Heart left ventricle (tissue), 16 donors: ENCODE measurements around the gene PRR5. TPM values are rescaled to one million over a fixed set of nuclear protein-coding genes. Genes with fewer than 3 reads are reported as not detected.

Experiments
- ATAC-seq, 4 donors: fragments of 200-7000 bp; cut with Tn5 transposase; one replicate each; pipeline ENCODE4 v1.9.1; 2020 to 2022; ENCODE audit warnings: moderate library complexity in 4 of 4, mild to moderate bottlenecking in 3 of 4, moderate number of reproducible peaks in 1 of 4
- DNase-seq, 5 donors: peaks; one replicate each; pipeline ENCODE4 v3.0.0-alpha.2; 2020
- H3K27ac ChIP-seq, 12 donors: fragments of 200-600 bp; sonication (generic) in 4 of 12; one replicate each; pipeline versions ENCODE4 v1.5.0 to v1.8.0; 2016 to 2022; ENCODE audit warnings: mild to moderate bottlenecking in 2 of 12
- H3K27me3 ChIP-seq, 9 donors: fragments of 200-600 bp; sonication (generic) in 2 of 9; one replicate each; pipeline versions ENCODE4 v1.5.1 to v1.8.0; 2016 to 2022; ENCODE audit warnings: mild to moderate bottlenecking in 3 of 9
- H3K36me3 ChIP-seq, 9 donors: fragments of 200-600 bp; sonication (generic) in 2 of 9; one replicate each; pipeline versions ENCODE4 v1.5.0 to v1.8.0; 2018 to 2022; ENCODE audit warnings: mild to moderate bottlenecking in 2 of 9
- H3K4me1 ChIP-seq, 12 donors: fragments of 200-600 bp; sonication (generic) in 4 of 12; one replicate each; pipeline versions ENCODE4 v1.5.0 to v1.8.0; 2016 to 2022; ENCODE audit warnings: mild to moderate bottlenecking in 3 of 12
- H3K4me3 ChIP-seq, 12 donors: fragments of 200-600 bp; sonication (generic) in 4 of 12; one replicate each; pipeline versions ENCODE4 v1.5.0 to v1.8.0; 2017 to 2022; ENCODE audit warnings: mild to moderate bottlenecking in 9 of 12, moderate library complexity in 4 of 12
- H3K9me3 ChIP-seq, 12 donors: fragments of 200-600 bp; sonication (generic) in 4 of 12; one replicate each; pipeline versions ENCODE4 v1.5.0 to v1.8.0; 2016 to 2022; ENCODE audit warnings: mild to moderate bottlenecking in 1 of 12
- POLR2A ChIP-seq, 2 donors: fragments of 450-650 bp; IDR thresholded peaks; one replicate each; pipeline ENCODE4 v1.6.1; 2017; ENCODE audit warnings: antibody characterized with exemption in 2 of 2, mild to moderate bottlenecking in 2 of 2, moderate library complexity in 2 of 2
- WGBS, 4 donors: extraction: QIAGEN DNeasy Blood & Tissue Kit in 2 of 4; methylation state at CpG; one replicate each; pipeline versions ENCODE4 v1.1.5 to v1.1.7; 2013 to 2018; 5-methylcytosine and 5-hydroxymethylcytosine counted together
- intact Hi-C, 10 donors: fragments of 100-400 bp; cut with DNase I; formaldehyde crosslinking; loops; one replicate each; pipeline versions ENCODE4 v1.11.1 to v1.14.2; 2022
- polyA plus RNA-seq, 2 donors: library from polyadenylated mRNA; stranded (reverse); fragments of 200-250 nt; gene quantifications; one replicate each; pipeline ENCODE4 v1.2.3, GENCODE V29; 2013
- total RNA-seq, 9 donors: library from RNA; depleted of rRNA in 2 of 9; stranded (reverse); fragments of >200 nt in 2 of 9; fragmentation: NEBNext Ultra II Directional in 3 of 9; extraction: Animal tissue kit (Norgen Biotek cat#: 25700) in 3 of 9; gene quantifications; one replicate each; pipeline versions ENCODE4 v1.1.0 to v1.2.4, GENCODE V29; 2016 to 2023
- TF ChIP-seq, protein P1 (sequence below), 12 donors: fragments of 200-600 bp; sonication (generic) in 4 of 12; IDR thresholded peaks; one replicate each; pipeline versions ENCODE4 v1.5.0 to v1.8.0; 2018 to 2022; ENCODE audit warnings: antibody characterized with exemption in 12 of 12, mild to moderate bottlenecking in 5 of 12
- donor health status: ischemic (EF 13 %, LVEDD 7.1; RV severe dilation, severe dysfunction).
- donor health status: healthy with polysubstance abuse.
- donor health status: DM: no; HTN: yes; CAD: no.
- donor health status: DM: no; HTN: no; CAD: no.
- donor health status: ischemic (EF 25% LVEDD 6.9; RV normal size, moderate dysfunction).
- donor health status: ischemic (EF 25% LVEDD 5.7; RV mildly dilated, moderate dysfunction).
- donor health status: healthy.
- donor health status: DM: yes; HTN: yes; CAD: no.
- donor health status: ischemic (EF 35%, LVEDD 5.7; RV mildly dilated, moderate dysfunction).
- donor health status: nonischemic (EF 11% LVEDD 7.7; RV severe dilation, severe dysfunction).
- donor health status: DM: yes; HTN: yes; CAD: no.
- donor health status: PGD.
- donor health status: ischemic (EF 29% LVEDD 5.4; RV normal size, mild dysfunction).
- donor health status: nonischemic (EF 23%, LVEDD 6.1; RV moderate dilation, normal function).

Gene PRR5
- total and polyA plus RNA-seq, 11 donors = 1.6 to 9.5 (median 2.2) TPM

DNA sequence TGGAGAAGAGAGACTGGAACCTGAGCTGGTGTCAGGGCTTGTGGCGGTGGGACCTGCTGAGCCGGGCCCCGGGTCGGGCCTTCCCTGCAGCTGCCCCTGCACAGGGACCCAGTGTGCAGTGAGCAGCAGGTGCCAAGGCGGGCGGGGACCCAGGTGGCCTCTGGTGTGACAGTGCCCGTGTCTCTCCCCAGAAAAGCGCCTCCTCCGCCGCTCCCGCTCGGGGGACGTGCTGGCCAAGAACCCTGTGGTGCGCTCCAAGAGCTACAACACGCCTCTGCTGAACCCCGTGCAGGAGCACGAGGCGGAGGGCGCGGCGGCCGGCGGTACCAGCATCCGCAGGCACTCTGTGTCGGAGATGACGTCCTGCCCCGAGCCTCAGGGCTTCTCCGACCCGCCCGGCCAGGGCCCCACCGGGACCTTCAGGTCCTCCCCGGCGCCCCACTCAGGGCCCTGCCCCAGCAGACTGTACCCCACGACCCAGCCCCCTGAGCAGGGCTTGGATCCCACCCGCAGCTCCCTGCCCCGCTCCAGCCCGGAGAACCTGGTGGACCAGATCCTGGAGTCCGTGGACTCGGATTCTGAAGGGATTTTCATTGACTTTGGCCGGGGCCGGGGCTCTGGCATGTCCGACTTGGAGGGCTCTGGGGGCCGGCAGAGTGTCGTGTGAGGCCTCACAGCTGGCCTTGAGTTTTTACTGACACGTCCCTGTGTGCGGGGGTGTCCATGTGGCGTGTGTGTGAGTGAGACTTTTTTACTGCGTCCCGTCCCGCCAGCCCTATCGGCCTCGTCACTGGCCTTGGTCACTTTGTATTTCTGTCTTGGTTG lies 34.8 kb downstream of the PRR5 start:
- H3K4me3 ChIP-seq = no peak overlapping the region
- peak in 2 of 4 donors; percentile 25 to 35 for ATAC-seq
- peaks cover 0 to 32% (median 17%) of the 10 kb centered on the region in 9 donors for H3K27me3 ChIP-seq
- H3K9me3 ChIP-seq = no peaks in the 10 kb centered on the region
- WGBS, 4 donors = 50 to 67% (median 57%) methylated on average over 30 to 52 of the region's 52 CpGs
- intact Hi-C loops = loop anchor here in 6 of 10 donors (1.0 to 2.0 kb wide), 2 partner anchors 39 to 40 kb away; no protein-coding TSS in a partner anchor
- DNase-seq = peak in 2 of 5 donors; percentile 22 to 57
- TF ChIP-seq POLR2A (IDR thresholded peaks at IDR 0.05) = no peak
- TF ChIP-seq, protein P1, sequence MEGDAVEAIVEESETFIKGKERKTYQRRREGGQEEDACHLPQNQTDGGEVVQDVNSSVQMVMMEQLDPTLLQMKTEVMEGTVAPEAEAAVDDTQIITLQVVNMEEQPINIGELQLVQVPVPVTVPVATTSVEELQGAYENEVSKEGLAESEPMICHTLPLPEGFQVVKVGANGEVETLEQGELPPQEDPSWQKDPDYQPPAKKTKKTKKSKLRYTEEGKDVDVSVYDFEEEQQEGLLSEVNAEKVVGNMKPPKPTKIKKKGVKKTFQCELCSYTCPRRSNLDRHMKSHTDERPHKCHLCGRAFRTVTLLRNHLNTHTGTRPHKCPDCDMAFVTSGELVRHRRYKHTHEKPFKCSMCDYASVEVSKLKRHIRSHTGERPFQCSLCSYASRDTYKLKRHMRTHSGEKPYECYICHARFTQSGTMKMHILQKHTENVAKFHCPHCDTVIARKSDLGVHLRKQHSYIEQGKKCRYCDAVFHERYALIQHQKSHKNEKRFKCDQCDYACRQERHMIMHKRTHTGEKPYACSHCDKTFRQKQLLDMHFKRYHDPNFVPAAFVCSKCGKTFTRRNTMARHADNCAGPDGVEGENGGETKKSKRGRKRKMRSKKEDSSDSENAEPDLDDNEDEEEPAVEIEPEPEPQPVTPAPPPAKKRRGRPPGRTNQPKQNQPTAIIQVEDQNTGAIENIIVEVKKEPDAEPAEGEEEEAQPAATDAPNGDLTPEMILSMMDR (IDR thresholded peaks at IDR 0.05) = no peak
- H3K27ac ChIP-seq = no peak overlapping the region
- peaks cover 0 to 11% (median 0%) of the 10 kb centered on the region in 12 donors for H3K4me1 ChIP-seq
- H3K36me3 ChIP-seq = no peaks in the 10 kb centered on the region

DNA sequence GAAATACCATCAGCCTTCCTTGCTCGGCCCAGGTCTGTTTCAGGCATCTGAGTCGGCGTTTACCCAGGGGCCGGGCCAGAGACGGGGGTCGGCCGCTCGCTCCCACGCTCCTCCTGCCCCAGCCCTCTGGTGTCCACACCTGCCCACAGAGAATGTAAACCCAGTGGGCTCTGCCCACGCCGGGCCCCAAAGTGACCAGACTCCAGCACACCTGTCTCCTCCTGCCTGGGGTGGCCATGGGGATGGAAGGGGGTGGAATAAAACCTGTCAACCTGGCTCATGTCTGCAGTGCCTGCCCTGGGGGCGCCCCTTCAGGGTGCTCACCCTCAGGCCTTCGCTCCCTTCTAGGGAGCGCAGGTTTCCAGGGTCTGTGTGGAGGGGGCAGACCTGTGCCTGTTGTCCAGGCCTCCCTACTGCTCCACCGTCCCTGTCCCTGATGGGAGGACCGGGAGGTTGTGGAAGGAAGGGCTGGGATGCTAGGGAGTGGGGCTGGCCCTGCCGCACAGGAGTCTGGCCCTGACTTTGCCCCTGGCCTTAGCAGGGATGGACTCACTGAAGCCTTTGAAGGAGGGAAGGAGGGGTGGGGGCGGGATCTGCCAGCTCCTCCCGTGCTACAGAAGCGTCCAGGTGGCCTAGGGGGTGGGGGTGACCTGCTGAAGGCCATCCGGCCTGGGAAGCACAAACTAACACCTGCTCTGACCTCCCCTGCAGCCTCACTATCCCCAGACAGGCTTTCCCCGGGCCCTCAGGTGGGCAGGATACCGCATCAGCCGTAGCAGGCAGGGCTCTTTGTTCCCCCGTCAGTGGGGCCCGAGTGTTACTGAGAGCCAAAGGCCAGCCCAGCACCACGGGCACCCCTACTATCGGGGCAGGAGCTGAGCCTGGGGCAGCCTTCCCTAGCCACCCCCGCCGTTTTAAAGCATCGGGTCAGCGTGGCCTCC lies 35.7 kb downstream of the PRR5 start:
- Histone ChIP-seq H3K4me3 (no peak overlapping the region), H3K4me1 (peaks cover 0 to 11% (median 0%) of the 10 kb centered on the region in 12 donors), H3K9me3 (no peaks in the 10 kb centered on the region), H3K27me3 (peaks cover 0 to 32% (median 17%) of the 10 kb centered on the region in 9 donors), H3K36me3 (no peaks in the 10 kb centered on the region), H3K27ac (no peak overlapping the region)
- DNase-seq = peak in 1 of 5 donors; percentile 25
- intact Hi-C loops = loop anchor here in 2 of 10 donors (2.0 kb wide), 1 partner anchor 41 kb away; no protein-coding TSS in a partner anchor
- no peak for ATAC-seq
- 45 to 59% (median 55%) methylated on average over 21 to 32 of the region's 32 CpGs for WGBS, 4 donors
- TF ChIP-seq, protein P1 (IDR thresholded peaks at IDR 0.05) = no peak
- TF ChIP-seq POLR2A (IDR thresholded peaks at IDR 0.05) = no peak

DNA sequence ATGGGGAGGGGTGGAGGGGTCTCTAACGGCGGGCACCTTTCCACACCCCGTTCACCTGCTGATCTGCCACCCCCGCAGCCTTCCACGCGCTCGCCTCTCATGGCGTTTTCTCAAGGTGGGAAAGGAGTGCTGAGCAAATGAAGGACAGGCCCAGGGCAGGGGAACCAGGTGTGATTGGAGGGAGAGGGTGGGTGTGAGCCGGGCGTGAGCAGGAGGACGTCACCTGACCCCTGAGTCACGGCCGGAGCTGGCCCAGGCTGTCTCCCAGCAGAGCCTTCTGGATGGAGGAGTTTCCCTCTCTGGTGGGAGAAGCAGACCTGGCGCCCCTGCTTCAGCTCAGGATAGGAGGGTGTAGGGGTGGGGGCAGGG lies 36.3 kb downstream of the PRR5 start:
- no peaks in the 10 kb centered on the region for H3K36me3 ChIP-seq
- H3K9me3 ChIP-seq = no peaks in the 10 kb centered on the region
- DNase-seq = no peak
- H3K27ac ChIP-seq = no peak overlapping the region
- H3K4me1 ChIP-seq = peaks cover 0 to 11% (median 0%) of the 10 kb centered on the region in 12 donors
- H3K4me3 ChIP-seq = no peak overlapping the region
- no peak for ATAC-seq
- 27 to 38% (median 33%) methylated on average over 10 to 14 of the region's 14 CpGs for WGBS, 4 donors
- TF ChIP-seq, protein P1 (IDR thresholded peaks at IDR 0.05) = no peak
- TF ChIP-seq POLR2A (IDR thresholded peaks at IDR 0.05) = no peak
- intact Hi-C loops = no loop called here
- peaks cover 0 to 37% (median 17%) of the 10 kb centered on the region in 9 donors for H3K27me3 ChIP-seq
